NCI-H2107 treated with DMSO at 0.1 percent for 48 hours (cell line): ENCODE data around the gene SIDT2.
"Not testable (repeated sequence)": the region's sequence is repeated elsewhere in the genome, so short reads cannot be mapped to it uniquely, and the experiment has no call there.

ENCODE experiments used
- DNase-seq: peaks from one replicate; lab custom pipeline; 2025; ENCODE audit not compliant: unreplicated experiment; lab: John Stamatoyannopoulos, UW

Gene SIDT2

DNA sequence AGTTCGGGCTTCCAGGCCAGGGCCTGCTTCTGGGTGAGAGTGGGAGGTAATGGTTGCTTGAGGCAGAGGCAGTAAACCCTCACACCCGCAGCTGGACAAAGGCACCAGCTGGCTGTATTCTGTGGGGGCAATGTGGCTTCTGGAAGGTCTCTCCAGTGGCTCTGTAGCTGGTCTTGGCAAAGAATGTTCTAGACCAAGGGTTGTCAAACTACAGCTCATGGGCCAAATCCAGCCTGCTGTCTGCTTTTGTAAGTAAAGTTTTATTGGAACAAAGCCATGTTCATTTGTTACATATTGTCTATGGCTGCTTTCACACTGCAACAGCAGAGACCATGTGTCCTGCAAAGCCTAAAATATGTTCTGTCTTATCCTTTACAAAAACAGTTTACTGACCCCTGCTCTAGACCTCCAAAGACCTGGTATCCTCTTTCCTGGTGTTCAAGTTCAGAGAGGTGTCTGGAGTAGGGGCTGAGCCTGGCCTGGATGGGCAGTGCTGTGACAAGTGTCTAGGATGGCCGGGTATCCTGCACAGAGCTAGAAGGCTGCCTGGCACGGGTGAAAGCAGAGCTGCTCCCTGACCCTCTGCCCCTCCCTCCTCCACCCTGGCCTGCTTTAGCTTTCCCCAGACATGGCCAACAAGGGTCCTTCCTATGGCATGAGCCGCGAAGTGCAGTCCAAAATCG lies 24.0 kb downstream of the SIDT2 start:
- no peak for DNase-seq

DNA sequence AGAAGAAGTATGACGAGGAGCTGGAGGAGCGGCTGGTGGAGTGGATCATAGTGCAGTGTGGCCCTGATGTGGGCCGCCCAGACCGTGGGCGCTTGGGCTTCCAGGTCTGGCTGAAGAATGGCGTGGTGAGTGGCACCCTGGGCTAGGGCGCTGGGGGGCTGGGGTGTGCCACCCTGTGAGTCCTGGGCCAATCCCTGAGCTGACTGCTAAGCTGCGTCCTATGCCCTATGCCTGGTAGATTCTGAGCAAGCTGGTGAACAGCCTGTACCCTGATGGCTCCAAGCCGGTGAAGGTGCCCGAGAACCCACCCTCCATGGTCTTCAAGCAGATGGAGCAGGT lies 24.5 kb downstream of the SIDT2 start:
- no peak for DNase-seq

DNA sequence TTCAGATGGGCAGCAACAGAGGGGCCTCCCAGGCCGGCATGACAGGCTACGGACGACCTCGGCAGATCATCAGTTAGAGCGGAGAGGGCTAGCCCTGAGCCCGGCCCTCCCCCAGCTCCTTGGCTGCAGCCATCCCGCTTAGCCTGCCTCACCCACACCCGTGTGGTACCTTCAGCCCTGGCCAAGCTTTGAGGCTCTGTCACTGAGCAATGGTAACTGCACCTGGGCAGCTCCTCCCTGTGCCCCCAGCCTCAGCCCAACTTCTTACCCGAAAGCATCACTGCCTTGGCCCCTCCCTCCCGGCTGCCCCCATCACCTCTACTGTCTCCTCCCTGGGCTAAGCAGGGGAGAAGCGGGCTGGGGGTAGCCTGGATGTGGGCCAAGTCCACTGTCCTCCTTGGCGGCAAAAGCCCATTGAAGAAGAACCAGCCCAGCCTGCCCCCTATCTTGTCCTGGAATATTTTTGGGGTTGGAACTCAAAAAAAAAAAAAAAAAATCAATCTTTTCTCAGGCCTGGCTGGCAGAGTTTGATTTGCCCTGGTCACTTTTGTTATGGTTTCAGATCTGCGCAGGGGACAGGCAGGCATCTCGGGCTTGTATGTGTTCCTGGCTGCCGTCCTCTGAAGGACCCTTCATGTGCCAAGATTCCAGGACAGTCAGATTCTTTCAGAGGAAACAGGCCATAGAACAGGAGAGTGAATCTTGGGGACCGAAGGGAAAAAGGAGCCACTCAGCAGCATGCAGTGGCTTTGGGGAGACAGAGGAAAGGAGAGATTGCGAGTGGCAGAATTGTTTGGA lies 25.9 kb downstream of the SIDT2 start:
- DNase-seq: no peak

DNA sequence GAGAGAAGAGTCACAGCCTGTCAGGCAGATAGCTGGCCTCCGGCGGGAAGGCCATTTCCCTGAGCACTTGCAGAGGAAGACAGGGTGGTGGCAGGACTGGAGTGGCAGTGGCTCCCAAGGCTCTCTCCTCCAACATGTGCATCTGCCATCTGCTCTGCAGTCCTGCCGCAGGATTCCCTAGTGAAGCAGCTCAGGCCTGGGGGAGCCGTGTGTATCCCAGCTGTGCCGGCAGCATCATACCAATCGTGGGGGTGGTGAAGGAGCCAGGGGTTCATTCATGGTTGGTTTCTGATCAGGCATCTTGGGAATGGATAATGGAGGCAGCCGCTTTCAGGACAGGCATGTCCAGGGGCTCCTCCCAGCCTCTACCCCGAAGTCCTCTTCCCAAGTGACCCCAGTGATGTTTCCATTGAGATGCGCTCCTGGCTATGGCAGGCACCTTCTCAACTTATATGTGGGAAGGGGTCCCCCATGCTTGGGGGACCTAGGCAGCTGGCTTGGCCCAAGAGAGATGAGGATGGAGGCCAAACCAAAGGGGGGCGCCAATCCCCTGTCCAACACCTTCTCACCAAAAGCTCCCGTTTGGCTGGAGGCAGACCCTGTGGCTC lies 26.8 kb downstream of the SIDT2 start:
- no peak for DNase-seq

DNA sequence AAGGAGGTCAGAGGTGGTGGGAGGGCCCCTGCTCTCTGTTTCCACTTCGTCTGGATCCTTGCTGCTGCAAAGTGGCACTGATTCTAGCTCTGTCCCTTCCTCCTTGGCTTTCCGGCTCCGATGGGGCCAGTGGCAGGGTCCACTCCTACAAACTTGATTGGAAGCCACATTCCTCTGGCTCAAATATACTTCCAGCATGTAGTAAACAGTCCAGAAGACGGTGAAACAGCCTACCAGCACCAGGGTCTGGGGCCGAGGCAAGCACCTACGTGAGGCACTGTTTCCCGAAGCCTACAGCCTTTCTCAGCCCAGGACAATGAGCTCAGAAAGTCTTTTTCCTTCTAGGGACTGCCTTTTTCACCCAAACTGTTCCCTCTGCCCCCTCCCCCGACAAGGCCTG lies 27.6 kb downstream of the SIDT2 start:
- not testable (repeated sequence) for DNase-seq

DNA sequence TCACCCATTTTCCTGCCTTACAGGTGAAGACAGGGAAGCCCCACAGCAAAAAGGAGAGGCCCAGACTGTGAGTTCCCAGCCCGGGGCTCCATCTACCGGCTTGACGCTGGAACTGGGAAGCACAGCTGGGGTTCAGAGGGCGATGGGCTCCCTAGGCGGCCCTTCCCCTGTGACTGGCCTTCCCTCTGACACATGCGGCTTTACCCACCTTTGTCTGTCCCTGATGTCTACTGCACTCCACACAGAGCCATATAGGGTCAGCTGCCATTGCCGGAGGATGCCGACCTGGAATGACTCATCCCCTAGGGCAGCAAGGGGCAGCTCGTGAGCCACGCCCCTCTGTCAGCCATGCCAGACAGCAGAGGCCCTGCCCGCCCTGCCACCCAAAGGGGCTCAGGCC lies 28.3 kb downstream of the SIDT2 start:
- not testable (repeated sequence) for DNase-seq

DNA sequence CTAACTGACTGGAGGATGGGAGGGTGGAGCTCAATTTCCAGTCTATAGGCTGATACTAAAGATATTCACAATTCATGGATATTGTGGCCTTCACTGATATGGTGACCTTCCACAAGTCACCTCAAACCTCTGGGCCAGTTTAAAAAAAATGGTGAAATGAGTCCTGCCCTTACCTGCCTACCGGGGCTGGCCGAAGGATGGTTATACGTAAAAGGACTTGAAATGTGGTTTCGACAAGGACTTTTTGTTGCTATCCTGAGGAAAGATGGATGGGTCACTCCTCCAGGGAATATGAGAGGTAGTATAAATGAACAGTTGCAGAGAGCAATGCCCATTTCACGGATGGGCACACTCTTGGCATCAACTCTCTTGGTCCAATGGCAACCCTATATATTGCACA lies 28.9 kb downstream of the SIDT2 start:
- not testable (repeated sequence) for DNase-seq

DNA sequence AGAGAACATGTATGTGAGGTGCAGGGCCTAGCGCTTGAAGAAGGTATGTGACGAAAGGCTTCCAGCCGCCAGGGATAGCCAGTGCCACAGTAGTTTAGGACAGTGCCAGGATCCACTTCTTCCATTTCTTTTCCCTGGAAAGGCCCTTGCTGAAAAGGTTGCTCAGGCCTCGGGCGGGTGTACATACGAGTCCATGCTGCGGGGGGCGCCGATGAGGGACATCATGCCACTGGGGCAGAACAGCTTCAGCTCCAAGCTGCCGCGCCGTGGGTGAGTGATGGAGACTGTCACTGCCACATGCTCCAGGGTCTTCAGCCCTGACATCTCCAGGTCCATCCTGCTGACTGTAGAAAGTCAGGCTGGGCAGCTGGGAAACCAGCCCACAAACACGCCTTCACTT lies 30.2 kb downstream of the SIDT2 start:
- DNase-seq: not testable (repeated sequence)

DNA sequence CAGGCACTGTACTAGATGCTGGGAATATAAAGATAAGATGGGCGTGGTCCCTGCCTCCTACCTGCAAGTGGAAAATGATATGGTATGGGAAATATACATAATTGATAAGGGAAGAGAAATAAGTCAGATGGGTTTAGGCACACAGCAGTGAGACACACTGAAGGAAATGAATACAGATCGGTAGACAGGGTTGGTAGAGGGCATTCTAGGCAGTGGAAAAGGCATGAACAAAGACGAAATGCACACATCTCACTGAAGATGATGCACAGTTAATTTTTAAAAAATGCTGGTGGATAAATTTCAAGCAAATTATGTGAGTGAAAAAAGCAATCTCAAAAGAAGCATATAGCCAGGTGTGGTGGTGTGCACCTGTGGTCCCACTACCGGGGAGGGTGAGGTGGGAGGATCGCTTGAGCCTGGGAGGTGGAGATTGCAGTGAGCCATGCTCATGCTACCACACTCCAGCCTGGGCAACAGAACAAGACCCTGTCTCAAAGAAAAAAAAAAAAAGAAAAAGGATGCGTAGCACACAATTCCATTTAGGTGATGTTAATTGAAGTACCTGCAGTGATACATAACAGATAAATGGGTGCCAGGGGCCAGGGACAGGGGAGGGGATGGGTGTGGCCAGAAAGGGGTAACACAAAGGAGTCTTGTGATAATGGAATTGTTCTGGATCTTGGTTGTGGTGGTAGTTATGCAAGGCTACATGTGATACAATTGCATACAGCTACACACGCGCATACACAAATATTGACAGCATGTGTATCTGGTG lies 31.0 kb downstream of the SIDT2 start:
- DNase-seq: not testable (repeated sequence)

DNA sequence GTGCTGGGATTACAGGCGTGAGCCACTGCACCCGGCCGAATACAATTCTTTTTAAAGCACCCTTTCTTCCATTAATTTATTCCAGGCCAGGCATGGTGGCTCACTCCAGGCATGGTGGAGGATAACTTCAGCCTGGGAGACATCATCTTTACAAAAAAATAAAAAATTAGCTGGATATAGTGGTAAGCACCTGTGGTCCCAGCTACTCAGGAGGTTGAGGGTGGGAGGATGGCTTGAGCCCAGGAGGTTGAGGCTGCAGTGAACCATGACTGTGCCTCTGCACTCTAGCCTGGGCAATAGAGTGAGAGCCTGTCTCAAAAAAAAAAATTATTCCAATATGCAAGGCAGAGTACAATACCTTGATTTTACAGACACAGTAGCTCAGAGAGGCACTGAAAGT lies 32.1 kb downstream of the SIDT2 start:
- DNase-seq: no peak

DNA sequence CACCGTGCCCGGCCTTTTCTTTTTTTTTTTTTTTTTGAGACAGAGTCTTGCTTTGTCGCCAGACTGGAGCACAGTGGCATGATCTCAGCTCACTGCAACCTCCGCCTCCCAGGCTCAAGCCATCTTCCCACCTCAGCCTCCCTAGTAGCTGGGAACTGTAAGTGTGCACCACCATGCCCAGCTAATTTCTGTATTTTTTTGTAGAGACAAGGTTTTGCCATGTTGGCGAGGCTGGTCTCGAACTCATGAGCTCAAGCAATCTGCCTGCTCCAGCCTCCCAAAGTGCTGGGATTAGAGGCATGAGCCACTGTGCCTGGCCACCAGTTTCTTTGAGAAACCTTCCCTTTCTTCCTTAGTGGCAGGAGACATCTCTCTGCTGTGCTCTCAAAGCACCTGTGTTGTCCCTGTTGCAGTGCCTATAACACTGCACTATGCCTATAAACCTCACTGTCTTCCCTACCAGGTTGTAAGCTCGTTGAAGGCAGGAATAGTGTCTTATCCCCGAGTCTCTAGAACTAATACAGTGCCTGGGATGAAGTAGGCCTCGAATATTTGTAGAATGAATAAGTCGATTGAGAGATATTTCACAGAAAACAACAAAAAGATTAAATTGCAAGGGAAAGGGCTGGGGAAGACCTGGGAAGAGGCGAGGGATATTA lies 34.3 kb downstream of the SIDT2 start:
- DNase-seq: no peak

DNA sequence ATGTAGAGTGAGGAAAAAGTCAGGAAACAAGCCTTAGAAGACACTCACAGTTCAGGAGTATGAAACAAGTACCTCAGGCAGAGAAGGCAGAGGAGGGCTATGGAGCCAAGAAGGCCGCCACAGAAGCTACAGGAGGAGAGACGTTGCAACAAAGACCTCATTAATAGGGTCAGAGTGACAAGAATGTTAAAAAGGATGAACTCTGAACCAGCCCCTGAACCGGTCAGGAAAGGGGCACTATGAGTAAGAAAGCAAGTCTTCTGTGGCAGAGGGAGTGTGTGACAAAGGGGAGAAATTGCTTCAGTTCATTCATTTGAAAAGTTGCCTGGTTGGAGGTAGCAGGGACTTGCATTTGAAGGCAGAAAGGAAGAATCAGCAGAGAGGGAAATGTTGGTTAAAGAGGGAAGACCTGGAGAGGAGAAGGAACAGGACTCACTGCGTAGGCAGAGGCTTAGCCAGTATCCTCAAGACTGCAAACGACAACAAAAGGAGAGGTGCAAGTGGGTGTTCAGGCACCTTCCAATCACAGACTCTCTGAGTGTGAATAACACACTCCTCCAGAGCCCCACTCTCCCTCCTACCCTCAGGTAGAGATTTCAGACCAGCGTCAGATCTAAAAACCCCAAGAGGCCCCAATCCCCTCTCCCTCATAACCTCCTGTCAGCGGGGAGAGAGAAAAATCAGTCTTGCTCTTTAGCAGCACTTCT lies 36.0 kb downstream of the SIDT2 start:
- no peak for DNase-seq

DNA sequence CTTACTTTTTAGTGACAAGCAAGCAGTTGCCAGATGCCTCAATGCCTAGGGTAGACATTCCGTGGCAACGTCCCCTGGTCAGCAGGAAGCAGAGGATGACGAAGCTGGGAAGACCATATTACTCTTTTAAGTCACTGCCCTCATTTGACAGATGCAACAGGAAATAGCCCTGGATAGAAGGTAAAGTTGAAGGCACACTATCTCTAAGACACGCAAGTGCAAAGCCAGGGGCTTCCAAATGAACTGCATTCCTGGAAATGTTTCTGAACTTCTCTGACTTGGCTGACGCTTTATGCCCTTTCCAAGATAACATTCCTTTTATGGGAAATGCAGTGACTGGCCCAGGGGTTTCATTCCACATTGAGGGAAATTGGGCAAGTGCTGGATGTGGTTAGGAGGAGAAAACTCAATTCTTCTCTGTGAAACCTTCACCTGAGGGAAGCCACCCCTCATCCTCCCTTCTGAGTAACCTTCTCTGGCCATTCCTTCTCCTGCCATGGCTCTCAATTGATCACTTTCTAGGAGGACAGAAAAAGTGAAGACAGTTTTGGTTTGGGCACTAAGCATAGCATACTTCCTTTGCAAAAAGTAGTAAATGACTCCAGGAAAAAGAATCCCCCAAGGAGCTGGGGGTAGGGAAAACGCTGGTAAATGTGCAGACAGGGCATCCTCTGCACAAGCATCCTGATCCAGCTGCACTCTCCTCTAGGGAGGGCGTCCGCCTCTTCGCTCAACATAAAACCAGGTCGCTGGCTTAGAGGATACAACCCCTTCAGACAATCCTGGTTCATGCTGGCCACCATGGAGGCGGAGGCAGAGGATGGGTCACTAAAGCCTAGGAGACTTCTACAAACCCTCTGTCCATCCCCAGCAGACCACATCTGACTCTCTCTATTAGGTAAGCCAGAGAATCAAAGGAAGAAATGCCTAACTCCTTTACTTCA lies 38.9 kb downstream of the SIDT2 start:
- DNase-seq: no peak

DNA sequence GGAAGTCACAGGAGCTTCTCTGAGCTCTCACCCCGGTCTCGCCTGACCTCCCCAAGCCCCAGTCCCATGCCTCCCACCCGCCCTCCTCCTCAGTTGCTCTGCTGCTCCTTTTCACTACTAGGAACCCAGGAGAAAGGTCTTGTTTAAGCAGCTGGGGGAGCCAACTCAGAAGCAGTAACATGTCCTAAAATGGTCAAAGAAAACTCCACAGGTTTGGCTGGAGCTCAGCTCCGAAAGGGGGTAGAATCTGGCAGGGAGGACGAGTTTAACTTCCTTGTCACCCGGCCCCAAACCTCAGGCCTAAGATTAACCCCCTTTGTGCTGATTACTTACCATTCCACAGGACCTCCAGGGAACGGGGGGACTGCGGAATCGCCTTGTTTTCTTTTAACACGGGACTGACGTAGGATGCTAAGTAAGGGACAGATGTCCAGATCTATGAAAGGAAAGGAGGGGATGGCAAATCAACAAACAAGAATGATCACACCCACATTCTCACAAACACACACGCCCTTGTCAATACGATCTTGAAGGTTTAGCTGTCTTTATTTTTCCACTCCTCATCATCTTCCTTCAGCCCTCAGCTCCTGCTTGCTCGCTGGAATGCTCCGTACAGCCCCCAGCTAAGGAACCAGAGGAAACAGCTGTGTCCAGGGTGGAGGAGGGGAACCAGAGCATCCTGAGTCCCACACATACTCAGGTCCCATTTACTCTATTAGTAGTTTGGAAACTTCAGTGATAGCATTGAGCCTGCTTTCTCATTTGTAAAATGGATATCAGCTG lies 39.8 kb downstream of the SIDT2 start:
- no peak for DNase-seq

DNA sequence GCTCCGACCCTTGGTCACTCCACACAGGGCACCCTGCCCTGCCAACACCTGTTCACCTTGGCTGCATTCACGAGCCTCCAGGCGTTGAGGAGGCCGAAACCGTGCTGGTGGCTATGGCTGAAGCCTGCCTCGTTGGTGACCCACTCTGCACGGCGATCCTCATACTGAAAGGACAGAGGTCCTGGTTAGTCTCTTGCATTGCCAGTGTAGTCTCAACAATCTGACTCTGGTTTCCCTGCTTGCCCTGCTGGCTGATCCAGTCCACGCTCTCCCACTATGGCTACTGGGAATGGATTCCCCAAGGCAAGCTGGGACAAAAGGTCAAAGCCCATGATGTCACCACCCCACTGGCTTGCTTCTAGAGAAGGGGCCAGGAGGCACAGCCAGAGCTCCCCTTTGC lies 40.5 kb downstream of the SIDT2 start:
- DNase-seq: no peak

DNA sequence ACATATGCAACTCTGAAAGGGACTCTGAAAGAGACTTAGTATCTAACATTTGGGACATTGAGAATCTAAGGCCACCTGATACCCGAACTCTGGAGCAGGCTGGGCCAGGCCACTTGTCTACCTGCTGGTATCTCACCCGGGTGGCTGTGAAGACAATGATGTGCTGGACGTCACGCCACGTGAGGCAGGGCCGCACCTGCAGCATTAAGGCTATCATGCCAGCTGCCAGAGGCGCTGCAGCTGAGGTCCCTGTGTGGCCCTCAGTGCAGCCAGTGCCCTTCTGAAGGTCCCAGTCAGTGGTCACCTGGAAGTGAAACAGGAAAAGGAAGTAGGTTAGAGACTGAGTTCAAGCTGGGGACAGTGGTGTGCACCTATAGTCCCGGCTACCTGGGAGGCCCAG lies 40.9 kb downstream of the SIDT2 start:
- DNase-seq: no peak

DNA sequence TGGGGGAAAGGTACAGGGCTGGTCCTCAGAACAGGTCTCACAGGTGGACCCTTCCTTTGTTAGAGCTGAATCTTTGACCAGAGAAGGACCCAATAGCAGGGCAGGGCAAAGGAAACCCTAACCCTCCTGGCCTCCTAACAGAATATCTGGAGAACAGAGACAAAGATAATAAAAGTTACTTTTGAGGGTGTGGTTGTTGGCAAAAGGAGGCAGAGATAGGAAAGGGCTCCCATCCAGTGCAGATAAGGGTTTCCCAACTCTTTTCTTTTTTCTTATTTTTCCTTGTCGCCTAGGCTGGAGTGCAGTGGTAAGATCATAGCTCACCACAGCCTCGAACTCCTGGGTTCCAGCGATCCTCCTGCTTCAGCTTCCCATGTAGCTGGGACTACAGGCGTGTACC lies 41.5 kb downstream of the SIDT2 start:
- no peak for DNase-seq

DNA sequence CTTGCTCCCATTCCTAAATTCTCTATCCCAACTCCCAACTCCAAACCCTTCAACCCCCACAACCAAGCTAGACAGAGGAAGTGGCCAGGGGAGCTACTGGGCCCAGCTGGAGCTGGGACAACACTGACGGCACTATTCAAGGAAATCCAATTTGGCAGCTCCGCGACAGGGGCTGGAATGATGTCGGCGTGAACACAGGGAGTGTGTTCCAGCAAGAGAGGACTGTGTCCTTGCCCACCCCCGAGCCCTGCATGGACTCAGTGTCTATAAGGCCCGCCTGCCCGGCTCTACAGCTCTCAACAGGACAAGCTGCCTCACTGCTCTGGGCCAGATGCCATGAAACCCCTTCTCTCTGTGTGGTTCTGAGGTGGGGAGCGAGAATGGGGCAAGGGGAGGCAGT lies 42.0 kb downstream of the SIDT2 start:
- DNase-seq: no peak
